RWPE2 (cell line): ENCODE results near the gene EFCAB14.
A peak's percentile ranks its signal among the peaks of the same experiment; 100 is the strongest.
"Not testable (repeated sequence)": the region's sequence is repeated elsewhere in the genome, so short reads cannot be mapped to it uniquely, and the experiment has no call there.

ENCODE experiments used
- ATAC-seq: fragments of 200-7000 bp; cut with Tn5 transposase; 3 replicates; pipeline ENCODE4 v1.9.1; 2021; ENCODE audit warnings: low read depth
- DNase-seq: peaks from one replicate; pipeline ENCODE4 v3.0.0-alpha.2; 2020; ENCODE audit warnings: low spot score
- H3K27ac ChIP-seq: fragments of 450-650 bp; 2 replicates; pipeline ENCODE4 v1.5.1; 2017; ENCODE audit warnings: mild to moderate bottlenecking; ENCODE audit not compliant: poor library complexity, severe bottlenecking
- H3K27me3 ChIP-seq: fragments of 250-450 bp; sonication (Bioruptor Pico); 2 replicates; pipeline ENCODE4 v1.5.1; 2021; ENCODE audit warnings: mild to moderate bottlenecking, moderate library complexity; ENCODE audit not compliant: insufficient read depth, poor library complexity, severe bottlenecking
- H3K36me3 ChIP-seq: fragments of 250-450 bp; sonication (Bioruptor Pico); 2 replicates; pipeline ENCODE4 v1.5.1; 2020; ENCODE audit warnings: low read depth, mild to moderate bottlenecking, moderate library complexity
- H3K4me1 ChIP-seq: fragments of 250-450 bp; sonication (Bioruptor Pico); 2 replicates; pipeline ENCODE4 v1.5.1; 2021; ENCODE audit warnings: mild to moderate bottlenecking, moderate library complexity; ENCODE audit not compliant: insufficient read depth, poor library complexity, severe bottlenecking
- H3K4me3 ChIP-seq: fragments of 250-450 bp; sonication (Bioruptor Pico); 2 replicates; pipeline ENCODE4 v1.5.1; 2021; ENCODE audit warnings: mild to moderate bottlenecking, moderate library complexity; ENCODE audit not compliant: severe bottlenecking
- H3K9me3 ChIP-seq: fragments of 250-450 bp; sonication (Bioruptor Pico); 2 replicates; pipeline ENCODE4 v1.5.1; 2021; ENCODE audit warnings: mild to moderate bottlenecking, moderate library complexity; ENCODE audit not compliant: severe bottlenecking
- CTCF ChIP-seq: fragments of 450-650 bp; IDR thresholded peaks from one replicate; pipeline ENCODE4 v1.5.1; 2017; ENCODE audit warnings: mild to moderate bottlenecking, moderate library complexity; ENCODE audit not compliant: poor library complexity, severe bottlenecking

Gene EFCAB14

GRCh38 chr1:46721686-46722205 lies 2.8 kb upstream of the EFCAB14 start:
- H3K27me3 ChIP-seq, result no peaks in the 10 kb centered on the region
- DNase-seq (no peak), ATAC-seq (no peak)
- peaks cover 9% of the 10 kb centered on the region for H3K36me3 ChIP-seq
- H3K4me1 ChIP-seq, result peaks cover 22% of the 10 kb centered on the region
- TF ChIP-seq CTCF, result no peak
- no peaks in the 10 kb centered on the region for H3K9me3 ChIP-seq
- no peak overlapping the region for H3K4me3 ChIP-seq
- H3K27ac ChIP-seq, result no peak overlapping the region

- no peaks in the 10 kb centered on the region for H3K9me3 ChIP-seq
- H3K27me3 ChIP-seq, result no peaks in the 10 kb centered on the region
- H3K4me1 ChIP-seq, result peaks cover 22% of the 10 kb centered on the region
- DNase-seq (no peak), ATAC-seq (no peak)
- no peak for TF ChIP-seq CTCF
- no peak overlapping the region for H3K27ac ChIP-seq
- H3K36me3 ChIP-seq, result peaks cover 13% of the 10 kb centered on the region
- no peak overlapping the region for H3K4me3 ChIP-seq
Measured at GRCh38 chr1:46721204-46721603, 2.3 kb upstream of the EFCAB14 start.

- Histone ChIP-seq H3K4me1 (peaks cover 18% of the 10 kb centered on the region), H3K27ac (peak overlapping the region; percentile 36), H3K36me3 (peaks cover 19% of the 10 kb centered on the region)
- H3K9me3 ChIP-seq, H3K27me3 ChIP-seq, H3K4me3 ChIP-seq, ATAC-seq, DNase-seq: not testable (repeated sequence)
Measured at GRCh38 chr1:46720319-46720718, 1.4 kb upstream of the EFCAB14 start.

GRCh38 chr1:46719689-46720088 lies 775 bp upstream of the EFCAB14 start:
- no peaks in the 10 kb centered on the region for H3K9me3 ChIP-seq
- ATAC-seq (peak; percentile 15; the same call in 1 of the 3 replicates), DNase-seq (no peak)
- H3K4me3 ChIP-seq, result peak overlapping the region; percentile 92
- no peaks in the 10 kb centered on the region for H3K27me3 ChIP-seq
- H3K27ac ChIP-seq, result peak overlapping the region; percentile 36
- peaks cover 25% of the 10 kb centered on the region for H3K36me3 ChIP-seq
- peaks cover 18% of the 10 kb centered on the region for H3K4me1 ChIP-seq
- TF ChIP-seq CTCF, result no peak

GRCh38 chr1:46718340-46718726 lies 581 bp downstream of the EFCAB14 start:
- DNase-seq (no peak), ATAC-seq (peak; percentile 22; the same call in 2 of the 3 replicates)
- no peak for TF ChIP-seq CTCF
- H3K36me3 ChIP-seq, result peaks cover 38% of the 10 kb centered on the region
- H3K27me3 ChIP-seq, result no peaks in the 10 kb centered on the region
- peak overlapping the region; percentile 36 for H3K27ac ChIP-seq
- H3K9me3 ChIP-seq, result no peaks in the 10 kb centered on the region
- peak overlapping the region; percentile 92 for H3K4me3 ChIP-seq
- peaks cover 18% of the 10 kb centered on the region for H3K4me1 ChIP-seq
